ENCODE measurements around the gene DDX54.

DNA sequence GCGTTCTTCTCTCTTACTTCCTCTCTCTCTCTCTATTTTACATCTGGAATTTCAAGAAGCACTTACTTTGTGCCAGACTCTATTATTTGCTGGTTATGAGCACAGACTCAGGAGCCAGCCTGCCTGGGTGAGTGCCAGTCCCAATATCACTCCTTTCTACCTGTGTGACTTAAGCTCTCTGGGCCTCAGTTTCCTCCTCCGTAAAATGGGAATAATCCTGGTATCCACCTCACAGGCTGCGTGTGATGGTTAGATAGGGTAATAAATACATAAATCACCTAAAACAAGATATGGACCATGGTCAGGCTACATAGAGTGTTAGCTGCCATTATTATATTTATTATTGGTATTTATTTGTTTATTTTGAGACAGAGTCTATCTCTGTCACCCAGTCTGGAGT is 74.0 kb downstream of the DDX54 start:
- TF ChIP-seq, protein P1, sequence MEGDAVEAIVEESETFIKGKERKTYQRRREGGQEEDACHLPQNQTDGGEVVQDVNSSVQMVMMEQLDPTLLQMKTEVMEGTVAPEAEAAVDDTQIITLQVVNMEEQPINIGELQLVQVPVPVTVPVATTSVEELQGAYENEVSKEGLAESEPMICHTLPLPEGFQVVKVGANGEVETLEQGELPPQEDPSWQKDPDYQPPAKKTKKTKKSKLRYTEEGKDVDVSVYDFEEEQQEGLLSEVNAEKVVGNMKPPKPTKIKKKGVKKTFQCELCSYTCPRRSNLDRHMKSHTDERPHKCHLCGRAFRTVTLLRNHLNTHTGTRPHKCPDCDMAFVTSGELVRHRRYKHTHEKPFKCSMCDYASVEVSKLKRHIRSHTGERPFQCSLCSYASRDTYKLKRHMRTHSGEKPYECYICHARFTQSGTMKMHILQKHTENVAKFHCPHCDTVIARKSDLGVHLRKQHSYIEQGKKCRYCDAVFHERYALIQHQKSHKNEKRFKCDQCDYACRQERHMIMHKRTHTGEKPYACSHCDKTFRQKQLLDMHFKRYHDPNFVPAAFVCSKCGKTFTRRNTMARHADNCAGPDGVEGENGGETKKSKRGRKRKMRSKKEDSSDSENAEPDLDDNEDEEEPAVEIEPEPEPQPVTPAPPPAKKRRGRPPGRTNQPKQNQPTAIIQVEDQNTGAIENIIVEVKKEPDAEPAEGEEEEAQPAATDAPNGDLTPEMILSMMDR (IDR thresholded peaks at IDR 0.05; ENCODE audit: low read depth, low read length) = no peak
- TF ChIP-seq EZH2phosphoT487 (IDR thresholded peaks at IDR 0.05; ENCODE audit: low read depth) = no peak
